Endothelial cell (in vitro differentiated cells): ENCODE measurements around the gene NCBP2. TPM values are rescaled to one million over a fixed set of nuclear protein-coding genes. Genes with fewer than 3 reads are reported as not detected.

Experiments used
- DNase-seq: peaks from one replicate; pipeline ENCODE4 v3.0.0; 2021; ENCODE audit warnings: low spot score
- H3K27ac Mint-ChIP-seq: one replicate; pipeline ENCODE4 v1.8.0; 2021; ENCODE audit warnings: mixed read lengths, inconsistent platforms; ENCODE audit not compliant: unreplicated experiment
- H3K27me3 Mint-ChIP-seq: one replicate; pipeline ENCODE4 v1.8.0; 2021; ENCODE audit warnings: mild to moderate bottlenecking, moderate library complexity, mixed read lengths, inconsistent platforms; ENCODE audit not compliant: unreplicated experiment
- H3K36me3 Mint-ChIP-seq: one replicate; pipeline ENCODE4 v1.8.0; 2021; ENCODE audit warnings: mild to moderate bottlenecking, low read depth, mixed read lengths, inconsistent platforms; ENCODE audit not compliant: unreplicated experiment
- H3K4me1 Mint-ChIP-seq: one replicate; pipeline ENCODE4 v1.8.0; 2021; ENCODE audit warnings: mild to moderate bottlenecking, mixed read lengths, inconsistent platforms; ENCODE audit not compliant: unreplicated experiment
- H3K4me3 Mint-ChIP-seq: one replicate; pipeline ENCODE4 v1.8.0; 2021; ENCODE audit warnings: mild to moderate bottlenecking, mixed read lengths, inconsistent platforms; ENCODE audit not compliant: unreplicated experiment
- H3K9me3 Mint-ChIP-seq: one replicate; pipeline ENCODE4 v1.8.0; 2021; ENCODE audit warnings: mixed read lengths, inconsistent platforms; ENCODE audit not compliant: unreplicated experiment
- long read RNA-seq: library from polyadenylated mRNA; unstranded; transcript quantifications from one replicate; pipeline ENCODE4 v2.0.0, GENCODE V29; 2020; ENCODE audit not compliant: unreplicated experiment
- total RNA-seq: library from RNA; stranded (reverse); fragmentation: NEBNext Ultra II Directional; extraction: Animal tissue kit (Norgen Biotek cat#: 25700); gene quantifications from one replicate; pipeline ENCODE4 v1.2.1, GENCODE V29; 2021; ENCODE audit not compliant: unreplicated experiment
- TF ChIP-seq, protein P1 (sequence below): fragments of 200-600 bp; sonication (generic); IDR thresholded peaks from one replicate; pipeline ENCODE4 v1.5.0; 2021; ENCODE audit warnings: antibody characterized with exemption; ENCODE audit not compliant: unreplicated experiment

The NCBP2 gene
- 61.0 TPM for total RNA-seq
- long read RNA-seq, transcript NCBP2-207 (4 exons, 1,133 nt): minor isoform, 5 of 57 reads
- long read RNA-seq, transcript NCBP2-201 (4 exons, 2,169 nt): major isoform, 45 of 57 reads
- long read RNA-seq, partial matches to known transcripts: 1 of 57 reads
- long read RNA-seq, other reads (novel, unspliced or antisense): 0 of 57 reads

DNA sequence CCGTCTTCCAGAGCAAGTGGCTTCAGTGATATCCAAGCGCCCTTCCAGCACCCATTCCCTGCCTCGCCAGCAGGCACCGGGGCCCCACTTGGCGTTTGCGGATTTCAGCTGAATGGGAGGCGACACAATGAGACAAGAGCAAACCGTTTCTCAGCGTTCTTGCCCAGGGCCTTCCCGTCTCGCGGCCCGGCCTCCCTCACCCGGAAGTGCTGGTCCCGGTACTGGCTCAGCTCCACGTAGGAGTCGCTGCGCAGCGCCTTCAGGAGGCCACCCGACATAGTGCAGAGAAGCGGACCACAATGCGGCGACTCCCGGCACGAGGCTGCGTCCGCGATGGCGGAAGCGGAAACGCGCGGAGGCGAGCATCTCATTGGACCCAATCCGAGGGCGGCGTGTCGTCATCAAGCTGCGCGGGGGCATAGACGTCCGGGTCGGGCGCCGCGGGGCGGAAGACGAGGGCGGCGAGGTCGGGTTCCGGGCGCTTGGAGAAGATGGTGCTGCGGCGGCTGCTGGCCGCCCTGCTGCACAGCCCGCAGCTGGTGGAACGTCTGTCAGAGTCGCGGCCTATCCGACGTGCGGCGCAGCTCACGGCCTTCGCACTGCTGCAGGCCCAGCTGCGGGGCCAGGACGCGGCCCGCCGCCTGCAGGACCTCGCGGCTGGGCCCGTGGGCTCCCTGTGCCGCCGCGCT is at the start of gene NCBP2:
TSS of gene NCBP2 (minus strand) at position 303 of the 689 bp plus-strand sequence. CDS start at position 278, 25 bp downstream.
- H3K27ac Mint-ChIP-seq: peak within 1 kb of the TSS; percentile 95
- peaks cover 26% of the 10 kb centered on the region for H3K36me3 Mint-ChIP-seq

DNA sequence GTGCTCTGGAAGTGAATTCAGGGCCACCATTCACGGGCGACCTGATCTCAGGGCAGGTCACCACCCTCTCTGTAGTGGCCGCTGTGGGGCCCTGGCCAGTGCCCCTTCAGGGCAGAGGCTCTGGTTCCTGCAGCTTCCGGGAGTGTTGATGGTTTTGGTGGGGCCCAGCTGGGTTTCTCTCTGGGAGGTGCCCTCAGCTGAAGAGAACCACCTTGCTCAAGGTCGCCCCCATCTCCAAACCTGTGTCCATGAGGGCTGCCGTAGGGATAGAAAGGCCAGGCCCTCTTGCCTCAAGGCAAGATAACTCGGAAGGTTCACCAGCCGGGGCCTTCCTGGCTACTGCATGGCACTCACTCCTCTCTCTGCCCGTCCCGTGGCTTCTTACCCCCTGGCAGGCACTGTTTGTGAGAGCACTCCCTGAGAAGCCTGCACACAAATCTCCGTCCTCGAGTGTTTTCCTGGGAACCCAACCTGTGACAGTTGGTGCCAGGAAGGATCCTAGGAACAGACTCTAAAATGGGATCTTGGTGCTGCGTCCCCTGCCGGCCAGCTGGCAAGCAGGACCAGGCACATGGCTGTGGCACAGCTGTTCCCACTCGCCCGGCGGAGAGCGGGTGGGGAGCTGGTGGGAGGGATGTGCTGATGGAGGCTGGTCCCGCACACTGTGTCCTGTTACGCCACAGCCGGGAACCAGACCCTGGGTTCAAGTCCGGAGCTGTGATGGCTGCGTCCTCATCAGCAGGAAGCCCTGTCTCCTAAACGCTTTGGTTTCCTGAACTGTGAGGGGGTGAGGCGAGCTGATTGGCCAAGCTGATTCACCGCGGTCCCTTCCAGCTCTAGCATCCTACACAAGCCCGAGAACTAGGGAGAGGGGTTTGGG is 49.5 kb upstream of the NCBP2 start:
- Mint-ChIP-seq H3K9me3 (no peaks in the 10 kb centered on the region), H3K27me3 (peaks cover 9% of the 10 kb centered on the region), H3K4me3 (no peak overlapping the region), H3K36me3 (no peaks in the 10 kb centered on the region), H3K4me1 (peaks cover 13% of the 10 kb centered on the region), H3K27ac (no peak overlapping the region)
- no peak for DNase-seq
- TF ChIP-seq, protein P1, sequence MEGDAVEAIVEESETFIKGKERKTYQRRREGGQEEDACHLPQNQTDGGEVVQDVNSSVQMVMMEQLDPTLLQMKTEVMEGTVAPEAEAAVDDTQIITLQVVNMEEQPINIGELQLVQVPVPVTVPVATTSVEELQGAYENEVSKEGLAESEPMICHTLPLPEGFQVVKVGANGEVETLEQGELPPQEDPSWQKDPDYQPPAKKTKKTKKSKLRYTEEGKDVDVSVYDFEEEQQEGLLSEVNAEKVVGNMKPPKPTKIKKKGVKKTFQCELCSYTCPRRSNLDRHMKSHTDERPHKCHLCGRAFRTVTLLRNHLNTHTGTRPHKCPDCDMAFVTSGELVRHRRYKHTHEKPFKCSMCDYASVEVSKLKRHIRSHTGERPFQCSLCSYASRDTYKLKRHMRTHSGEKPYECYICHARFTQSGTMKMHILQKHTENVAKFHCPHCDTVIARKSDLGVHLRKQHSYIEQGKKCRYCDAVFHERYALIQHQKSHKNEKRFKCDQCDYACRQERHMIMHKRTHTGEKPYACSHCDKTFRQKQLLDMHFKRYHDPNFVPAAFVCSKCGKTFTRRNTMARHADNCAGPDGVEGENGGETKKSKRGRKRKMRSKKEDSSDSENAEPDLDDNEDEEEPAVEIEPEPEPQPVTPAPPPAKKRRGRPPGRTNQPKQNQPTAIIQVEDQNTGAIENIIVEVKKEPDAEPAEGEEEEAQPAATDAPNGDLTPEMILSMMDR: no peak

More for the DNA sequence above, at the start of gene NCBP2:
- H3K4me3 Mint-ChIP-seq: peak within 1 kb of the TSS; percentile 99
- TF ChIP-seq, protein P1: peak; percentile 37
- peaks cover 23% of the 10 kb centered on the region for H3K4me1 Mint-ChIP-seq
- DNase-seq: peak; percentile 99
- no peaks in the 10 kb centered on the region for H3K9me3 Mint-ChIP-seq
- H3K27me3 Mint-ChIP-seq: peaks cover 15% of the 10 kb centered on the region

DNA sequence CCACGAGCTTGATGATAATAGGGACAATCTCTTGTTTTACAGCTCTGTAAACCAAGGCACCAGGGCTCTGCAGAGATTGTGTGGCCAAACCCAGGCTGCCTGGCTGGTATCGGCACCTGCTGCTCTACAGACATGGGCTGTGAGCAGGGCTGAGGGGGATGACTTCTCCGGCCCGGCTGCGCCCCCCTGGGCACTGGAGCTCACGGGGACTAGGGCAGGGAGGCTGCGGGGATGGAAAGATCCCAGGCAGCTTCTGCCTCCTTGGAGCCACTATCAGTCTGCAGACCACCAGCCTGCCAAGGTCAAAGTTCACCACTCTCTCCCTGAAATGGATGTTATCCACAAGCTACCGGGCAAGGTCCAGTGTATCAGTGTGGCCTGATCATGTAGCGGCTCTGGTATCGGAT is 48.3 kb upstream of the NCBP2 start:
- no peak overlapping the region for H3K4me3 Mint-ChIP-seq
- no peak for DNase-seq
- peak overlapping the region; percentile 43 for H3K27ac Mint-ChIP-seq
- H3K27me3 Mint-ChIP-seq: peaks cover 9% of the 10 kb centered on the region
- no peaks in the 10 kb centered on the region for H3K36me3 Mint-ChIP-seq
- TF ChIP-seq, protein P1: no peak
- H3K4me1 Mint-ChIP-seq: peaks cover 13% of the 10 kb centered on the region
- H3K9me3 Mint-ChIP-seq: no peaks in the 10 kb centered on the region

DNA sequence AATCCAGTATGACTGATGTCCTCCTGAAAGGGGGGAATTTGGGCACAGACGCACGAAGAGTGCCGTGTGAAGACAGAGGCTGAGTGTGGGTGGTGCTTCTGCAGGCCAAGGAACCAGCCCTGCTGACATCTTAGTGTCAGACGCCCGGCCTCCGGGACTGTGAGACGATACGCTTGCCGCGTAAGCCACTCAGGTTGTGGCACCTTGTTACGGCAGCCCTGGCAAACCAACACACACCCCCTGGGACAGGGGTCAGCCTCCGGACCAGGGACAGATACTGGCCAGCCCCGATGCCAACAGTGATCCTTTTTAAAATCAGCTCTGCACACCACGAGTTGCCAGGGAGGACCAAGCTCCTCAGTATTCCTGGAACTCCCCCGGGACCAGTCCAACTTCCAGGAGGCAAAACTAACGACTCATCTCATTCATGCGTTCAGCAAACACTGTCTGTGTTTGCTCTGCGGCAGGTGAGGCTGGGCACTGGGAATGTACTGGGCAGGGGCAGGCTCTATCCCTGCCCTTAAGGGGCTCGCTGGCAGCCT is 47.5 kb upstream of the NCBP2 start:
- no peak overlapping the region for H3K27ac Mint-ChIP-seq

More for the DNA sequence above, 47.5 kb upstream of the NCBP2 start:
- no peak for DNase-seq
- Mint-ChIP-seq H3K4me1 (peaks cover 13% of the 10 kb centered on the region), H3K36me3 (no peaks in the 10 kb centered on the region), H3K9me3 (no peaks in the 10 kb centered on the region), H3K4me3 (no peak overlapping the region), H3K27me3 (peaks cover 9% of the 10 kb centered on the region)
- TF ChIP-seq, protein P1: no peak
